B cell (primary cell): ENCODE measurements around the gene FGFRL1. TPM values are rescaled to one million over a fixed set of nuclear protein-coding genes. Genes with fewer than 3 reads are reported as not detected.
"Not testable (repeated sequence)": the region's sequence is repeated elsewhere in the genome, so short reads cannot be mapped to it uniquely, and the experiment has no call there.

Experiments
- ATAC-seq: fragments of 200-7000 bp; cut with Tn5 transposase; one replicate; pipeline ENCODE4 v1.10.0; 2021; ENCODE audit warnings: low read depth, mild to moderate bottlenecking, moderate number of reproducible peaks, moderate library complexity
- CTCF ChIA-PET: fragments of 350-600 bp; sonication (Branson Sonifier 250); formaldehyde crosslinking; loops from one replicate; lab custom pipeline; 2021; ENCODE audit warnings: antibody characterized with exemption, inconsistent platforms; lab: Charles Lee
- POLR2A ChIA-PET: fragments of 350-600 bp; sonication (Branson Sonifier 250); formaldehyde crosslinking; loops from one replicate; lab custom pipeline; 2021; ENCODE audit warnings: antibody characterized with exemption; lab: Charles Lee
- DNase-seq: peaks from one replicate; pipeline ENCODE4 v3.0.0; 2013
- H2AFZ ChIP-seq: 2 replicates; pipeline ENCODE4 v1.6.1; 2012; ENCODE audit warnings: mild to moderate bottlenecking, low read depth, low read length; ENCODE audit not compliant: insufficient read depth, poor library complexity, severe bottlenecking
- H3K27ac ChIP-seq, 2 donors: 1 replicate in 1 of 2; 2 replicates in 1 of 2; pipeline ENCODE4 v1.5.1; 2012 to 2013; ENCODE audit warnings: low read length in 2 of 2, mild to moderate bottlenecking in 2 of 2, moderate library complexity in 1 of 2
- H3K27me3 ChIP-seq, 4 experiments: fragments of 200-600 bp in 1 of 4; sonication (generic) in 1 of 4; replicated peaks in 1 of 4; 1 replicate in 2 of 4; 2 replicates in 2 of 4; pipeline versions ENCODE4 v1.6.1 to v1.7.0; 2013 to 2016; ENCODE audit warnings: low read length in 3 of 4, mild to moderate bottlenecking in 2 of 4, mixed read lengths in 1 of 4, moderate library complexity in 1 of 4; ENCODE audit not compliant: insufficient read depth in 4 of 4, control insufficient read depth in 3 of 4; ENCODE audit errors: control extremely low read depth in 1 of 4
- H3K36me3 ChIP-seq, 2 experiments: replicated peaks in 1 of 2; 1 replicate in 1 of 2; 2 replicates in 1 of 2; pipeline versions ENCODE4 v1.6.1 to v1.7.1; 2013; ENCODE audit warnings: low read length in 1 of 2; ENCODE audit not compliant: insufficient read depth in 2 of 2, control insufficient read depth in 1 of 2; ENCODE audit errors: control extremely low read depth in 1 of 2, extremely low read depth in 1 of 2
- H3K4me1 ChIP-seq, 2 donors: fragments of 200-600 bp in 1 of 2; sonication (generic) in 1 of 2; 1 replicate in 1 of 2; 2 replicates in 1 of 2; pipeline versions ENCODE4 v1.5.1 to v1.6.1; 2013 to 2017; ENCODE audit warnings: low read length in 2 of 2; ENCODE audit not compliant: control insufficient read depth in 2 of 2, insufficient read depth in 2 of 2
- H3K4me2 ChIP-seq: replicated peaks from 2 replicates; pipeline ENCODE3; 2012; ENCODE audit warnings: mild to moderate bottlenecking, low read depth, low read length; ENCODE audit not compliant: poor library complexity, severe bottlenecking
- H3K4me3 ChIP-seq, 5 experiments: fragments of 200-600 bp in 1 of 5; sonication (generic) in 1 of 5; 1 replicate in 3 of 5; 2 replicates in 2 of 5; pipeline versions ENCODE4 v1.5.1 to v1.7.0; 2011 to 2016; ENCODE audit warnings: low read length in 4 of 5, mild to moderate bottlenecking in 4 of 5, low read depth in 2 of 5, control low read depth in 1 of 5, moderate library complexity in 1 of 5; ENCODE audit not compliant: insufficient read depth in 1 of 5; ENCODE audit errors: control extremely low read depth in 1 of 5, extremely low read depth in 1 of 5
- H3K79me2 ChIP-seq: fragments of 200-600 bp; sonication (generic); one replicate; pipeline ENCODE4 v1.6.0; 2016; ENCODE audit warnings: low read length; ENCODE audit not compliant: control insufficient read depth, insufficient read depth
- H3K9ac ChIP-seq: fragments of 200-600 bp; sonication (generic); 2 replicates; pipeline ENCODE4 v1.6.1; 2017; ENCODE audit warnings: mild to moderate bottlenecking, low read length, moderate library complexity
- H3K9me3 ChIP-seq, 3 donors: one replicate each; pipeline versions ENCODE4 v1.6.1 to v1.7.1; 2013; ENCODE audit warnings: low read length in 2 of 3; ENCODE audit not compliant: control insufficient read depth in 2 of 3, insufficient read depth in 1 of 3; ENCODE audit errors: control extremely low read depth in 1 of 3
- H4K20me1 ChIP-seq: 2 replicates; pipeline ENCODE4 v1.6.0; 2012; ENCODE audit warnings: mild to moderate bottlenecking, low read length; ENCODE audit not compliant: insufficient read depth, control insufficient read depth, poor library complexity, severe bottlenecking
- H3K27ac Mint-ChIP-seq: one replicate; pipeline ENCODE4 v1.8.0; 2021; ENCODE audit warnings: mixed read lengths
- H3K27me3 Mint-ChIP-seq: one replicate; pipeline ENCODE4 v1.8.0; 2021; ENCODE audit warnings: mixed read lengths
- H3K4me1 Mint-ChIP-seq: one replicate; pipeline ENCODE4 v1.8.0; 2021; ENCODE audit warnings: mixed read lengths
- H3K4me3 Mint-ChIP-seq: one replicate; pipeline ENCODE4 v1.8.0; 2021; ENCODE audit warnings: mixed read lengths
- H3K9me3 Mint-ChIP-seq: one replicate; pipeline ENCODE4 v1.8.0; 2022; ENCODE audit warnings: mixed read lengths; ENCODE audit not compliant: insufficient read depth
- CTCF ChIP-seq: fragments of 200-600 bp; IDR thresholded peaks from one replicate; pipeline ENCODE4 v1.8.0; 2022; ENCODE audit warnings: antibody characterized with exemption, mild to moderate bottlenecking
- EZH2 ChIP-seq: IDR thresholded peaks from 2 replicates; pipeline ENCODE4 v1.6.1; 2012; ENCODE audit warnings: borderline replicate concordance, low read depth, mild to moderate bottlenecking, moderate library complexity, low read length; ENCODE audit not compliant: insufficient read depth, poor library complexity, severe bottlenecking
- WGBS: methylation state at CpG from one replicate; pipeline ENCODE4 v1.1.5; 2013; ENCODE audit warnings: missing lambda C conversion rate; ENCODE audit not compliant: insufficient coverage; 5-methylcytosine and 5-hydroxymethylcytosine counted together
- intact Hi-C: fragments of 100-400 bp; cut with micrococcal nuclease; formaldehyde crosslinking; loops from one replicate; pipeline ENCODE4 v1.10.0; 2022
- polyA plus RNA-seq: library from polyadenylated mRNA; depleted of rRNA; stranded (reverse); fragments of >200 nt; gene quantifications from 2 replicates; pipeline ENCODE4 v1.2.3, GENCODE V29; 2012
- total RNA-seq, 2 donors: library from RNA; stranded (reverse); fragments of 120-200 nt in 1 of 2; gene quantifications; 1 replicate in 1 of 2; 2 replicates in 1 of 2; pipeline versions ENCODE4 v1.2.3 to v1.2.4, GENCODE V29; 2013 to 2022

FGFRL1 gene
- total and polyA plus RNA-seq, 2 donors (not counting 1 experiment from before 2014, with no cell fraction given): 24.1 to 28.9 TPM

- Histone ChIP-seq H3K79me2 (no peaks in the 10 kb centered on the region), H3K4me1 (peaks cover 30 to 33% of the 10 kb centered on the region in 2 donors), H2AFZ (no peak overlapping the region), H3K4me2 (peak overlapping the region; percentile 72), H4K20me1 (peaks cover 8% of the 10 kb centered on the region), H3K27ac (no peak overlapping the region), H3K9ac (no peak overlapping the region), H3K27me3 (peaks cover 0 to 55% (median 22%) of the 10 kb centered on the region in 4 experiments), H3K9me3 (peaks cover 0 to 35% (median 0%) of the 10 kb centered on the region in 3 donors), H3K4me3 (no peak overlapping the region), H3K36me3 (no peaks in the 10 kb centered on the region)
- ChIA-PET CTCF (interaction anchor here (1.0 to 1.5 kb wide), 2 partner anchors 11 to 255 kb away, joined by 4 to 5 read pairs; partner anchors contain the start of gene IDUA), POLR2A (interaction anchor here (0.6 kb wide), 1 partner anchor 131 kb away, joined by 3 read pairs; no protein-coding TSS in a partner anchor)
- intact Hi-C loops: no loop called here
- H3K27me3 Mint-ChIP-seq: peaks cover 13% of the 10 kb centered on the region
- DNase-seq: no peak
- peaks cover 29% of the 10 kb centered on the region for H3K4me1 Mint-ChIP-seq
- H3K4me3 Mint-ChIP-seq: peak overlapping the region; percentile 44
- no peak for ATAC-seq
- no peaks in the 10 kb centered on the region for H3K9me3 Mint-ChIP-seq
- WGBS: 50% methylated on average over 11 of the region's 12 CpGs
- H3K27ac Mint-ChIP-seq: no peak overlapping the region
- TF ChIP-seq CTCF (no peak), EZH2 (no peak)
Measured at GRCh38 chr4:998096-998691, 13.2 kb upstream of the FGFRL1 start.

GRCh38 chr4:999240-999863, 12.1 kb upstream of the FGFRL1 start:
- H2AFZ ChIP-seq, ATAC-seq, H3K79me2 ChIP-seq, DNase-seq, H3K27ac ChIP-seq, H3K9ac ChIP-seq, H3K4me3 ChIP-seq, intact Hi-C loops, H3K36me3 ChIP-seq, H3K4me2 ChIP-seq, H3K9me3 Mint-ChIP-seq, H4K20me1 ChIP-seq: not testable (repeated sequence)
- Histone ChIP-seq H3K9me3 (peaks cover 0 to 43% (median 0%) of the 10 kb centered on the region in 3 donors), H3K27me3 (peaks cover 0 to 66% (median 31%) of the 10 kb centered on the region in 4 experiments), H3K4me1 (peaks cover 30 to 42% of the 10 kb centered on the region in 2 donors)
- WGBS: 41% methylated on average over 13 of the region's 21 CpGs
- Mint-ChIP-seq H3K27ac (peak overlapping the region; percentile 80), H3K4me3 (peak overlapping the region; percentile 69), H3K4me1 (peaks cover 31% of the 10 kb centered on the region), H3K27me3 (peaks cover 18% of the 10 kb centered on the region)
- CTCF ChIA-PET: interaction anchor here (1.5 kb wide), 1 partner anchor 256 kb away, joined by 4 read pairs; no protein-coding TSS in a partner anchor
- POLR2A ChIA-PET: interaction anchor here (0.7 kb wide), 1 partner anchor 26 kb away, joined by 3 read pairs; no protein-coding TSS in a partner anchor
